ENCODE results near the gene MYOM1.
"Not testable (repeated sequence)": the region's sequence is repeated elsewhere in the genome, so short reads cannot be mapped to it uniquely, and the experiment has no call there.

The MYOM1 gene

GRCh38 chr18:3248658-3249359 is 29.0 kb upstream of the MYOM1 start:
- no peak for DNase-seq (ENCODE audit: low read depth)

GRCh38 chr18:3248062-3248657 is 28.4 kb upstream of the MYOM1 start:
- DNase-seq (ENCODE audit: low read depth), result peak; percentile 11

- peak; percentile 92 for DNase-seq (ENCODE audit: low read depth)
Observed at GRCh38 chr18:3247240-3248061, 27.7 kb upstream of the MYOM1 start, which contains the start of gene MYL12A. MYL12A (plus strand) TSS chr18:3247801; CDS start chr18:3253248, 5,447 bp downstream.

- no peak for DNase-seq (ENCODE audit: low read depth)
Observed at GRCh38 chr18:3246635-3247239, 27.0 kb upstream of the MYOM1 start.

- DNase-seq (ENCODE audit: low read depth), result peak; percentile 71
Observed at GRCh38 chr18:3245853-3246634, 26.3 kb upstream of the MYOM1 start.

- no peak for DNase-seq (ENCODE audit: low read depth)
Observed at GRCh38 chr18:3245185-3245564, 25.4 kb upstream of the MYOM1 start.

GRCh38 chr18:3238742-3239141 is 19.0 kb upstream of the MYOM1 start:
- no peak for DNase-seq (ENCODE audit: low read depth)

- no peak for DNase-seq (ENCODE audit: low read depth)
Observed at GRCh38 chr18:3236470-3236869, 16.7 kb upstream of the MYOM1 start.

GRCh38 chr18:3235846-3236245 is 16.1 kb upstream of the MYOM1 start:
- no peak for DNase-seq (ENCODE audit: low read depth)

- no peak for DNase-seq (ENCODE audit: low read depth)
Observed at GRCh38 chr18:3234457-3234856, 14.7 kb upstream of the MYOM1 start.

- DNase-seq (ENCODE audit: low read depth), result no peak
Observed at GRCh38 chr18:3233433-3234168, 13.8 kb upstream of the MYOM1 start.

GRCh38 chr18:3233004-3233403 is 13.2 kb upstream of the MYOM1 start:
- DNase-seq (ENCODE audit: low read depth), result no peak

- no peak for DNase-seq (ENCODE audit: low read depth)
Observed at GRCh38 chr18:3230401-3231334, 10.9 kb upstream of the MYOM1 start.

GRCh38 chr18:3226048-3226447 is 6.3 kb upstream of the MYOM1 start:
- DNase-seq (ENCODE audit: low read depth), result no peak

GRCh38 chr18:3225588-3225987 is 5.8 kb upstream of the MYOM1 start:
- no peak for DNase-seq (ENCODE audit: low read depth)

GRCh38 chr18:3224223-3224622 is 4.5 kb upstream of the MYOM1 start:
- no peak for DNase-seq (ENCODE audit: low read depth)

- DNase-seq (ENCODE audit: low read depth), result no peak
Observed at GRCh38 chr18:3223356-3223755, 3.6 kb upstream of the MYOM1 start.

GRCh38 chr18:3221496-3221895 is 1.7 kb upstream of the MYOM1 start:
- DNase-seq (ENCODE audit: low read depth), result no peak

- not testable (repeated sequence) for DNase-seq (ENCODE audit: low read depth)
Observed at GRCh38 chr18:3220868-3221267, 1.1 kb upstream of the MYOM1 start.

GRCh38 chr18:3219241-3219630 is 532 bp downstream of the MYOM1 start:
- DNase-seq (ENCODE audit: low read depth), result no peak
